GM21360 (cell line): ENCODE measurements around the gene DOCK3.
"Not testable (repeated sequence)": the region's sequence is repeated elsewhere in the genome, so short reads cannot be mapped to it uniquely, and the experiment has no call there.

Experiments used
- ATAC-seq: cut with Tn5 transposase; IDR thresholded peaks from one replicate; pipeline ENCODE4 v1.9.1; 2021; ENCODE audit warnings: mild to moderate bottlenecking, moderate library complexity; ENCODE audit not compliant: unreplicated experiment

Gene DOCK3

DNA sequence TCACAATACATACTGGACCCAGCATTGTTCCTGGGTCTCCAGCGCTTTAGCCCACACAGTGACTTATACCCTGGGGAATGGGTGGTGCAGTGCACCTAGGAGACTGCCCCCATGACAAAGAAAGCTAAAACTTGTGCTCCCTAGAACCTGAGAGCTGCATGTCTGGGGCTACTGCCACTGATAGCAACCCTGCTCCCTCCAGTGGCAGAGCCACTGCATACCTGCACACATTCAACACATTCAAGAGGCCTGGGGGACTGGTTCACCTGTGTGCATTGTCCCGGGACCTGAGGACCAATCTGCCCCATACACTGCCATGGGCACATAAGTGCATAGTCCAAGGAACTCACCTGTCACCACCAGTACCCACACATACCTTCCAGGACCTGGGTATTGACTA is 407.6 kb downstream of the DOCK3 start:
- ATAC-seq: no peak

DNA sequence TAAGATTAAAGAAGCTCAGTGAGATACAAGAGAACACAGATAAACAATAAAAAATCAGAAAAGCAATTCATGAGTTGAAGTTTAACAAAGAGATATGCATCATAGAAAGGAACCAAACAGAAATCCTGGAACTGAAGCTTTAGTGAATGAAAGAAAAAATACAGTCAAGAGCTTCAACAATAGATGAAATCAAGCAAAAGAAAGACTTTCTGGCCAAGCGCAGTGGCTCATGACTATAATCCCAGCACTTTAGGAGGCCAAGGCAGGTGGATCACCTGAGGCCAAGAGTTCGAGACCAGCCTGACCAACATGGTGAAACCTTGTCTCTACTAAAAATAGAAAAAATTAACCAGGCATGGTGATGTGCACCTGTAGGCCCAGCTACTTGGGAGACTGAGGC is 408.8 kb downstream of the DOCK3 start:
- ATAC-seq: no peak

DNA sequence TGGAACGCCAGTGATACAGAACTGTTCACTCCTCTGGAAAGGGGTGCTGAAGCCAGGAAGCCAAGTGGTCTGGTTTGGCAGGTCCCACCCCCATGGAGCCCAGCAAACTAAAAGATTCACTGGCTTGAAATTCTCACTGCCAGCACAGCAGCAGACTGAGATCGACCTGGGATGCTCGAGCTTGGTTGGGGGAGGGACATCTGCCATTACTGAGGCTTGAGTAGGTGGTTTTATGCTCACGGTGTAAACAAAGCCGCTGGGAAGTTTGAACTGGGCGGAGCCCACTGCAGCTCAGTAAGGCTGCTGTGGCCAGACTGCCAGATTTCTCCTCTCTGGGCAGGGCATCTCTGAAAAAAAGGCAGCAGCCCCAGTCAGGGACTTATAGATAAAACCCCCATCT is 417.4 kb downstream of the DOCK3 start:
- not testable (repeated sequence) for ATAC-seq

DNA sequence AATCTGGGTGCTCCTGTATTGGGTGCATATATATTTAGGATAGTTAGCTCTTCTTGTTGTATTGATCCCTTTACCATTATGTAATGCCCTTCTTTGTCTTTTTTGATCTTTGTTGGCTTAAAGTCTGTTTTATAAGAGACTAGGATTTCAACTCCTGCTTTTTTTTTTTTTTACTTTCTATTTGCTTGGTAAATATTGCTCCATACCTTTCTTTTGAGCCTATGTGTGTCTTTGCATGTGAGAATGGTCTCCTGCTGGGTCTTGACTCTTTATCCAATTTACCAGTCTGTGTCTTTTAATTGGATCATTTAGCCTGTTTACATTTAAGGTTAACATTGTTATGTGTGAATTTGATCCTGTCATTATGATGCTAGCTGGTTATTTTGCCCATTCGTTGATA is 420.1 kb downstream of the DOCK3 start:
- ATAC-seq: not testable (repeated sequence)

DNA sequence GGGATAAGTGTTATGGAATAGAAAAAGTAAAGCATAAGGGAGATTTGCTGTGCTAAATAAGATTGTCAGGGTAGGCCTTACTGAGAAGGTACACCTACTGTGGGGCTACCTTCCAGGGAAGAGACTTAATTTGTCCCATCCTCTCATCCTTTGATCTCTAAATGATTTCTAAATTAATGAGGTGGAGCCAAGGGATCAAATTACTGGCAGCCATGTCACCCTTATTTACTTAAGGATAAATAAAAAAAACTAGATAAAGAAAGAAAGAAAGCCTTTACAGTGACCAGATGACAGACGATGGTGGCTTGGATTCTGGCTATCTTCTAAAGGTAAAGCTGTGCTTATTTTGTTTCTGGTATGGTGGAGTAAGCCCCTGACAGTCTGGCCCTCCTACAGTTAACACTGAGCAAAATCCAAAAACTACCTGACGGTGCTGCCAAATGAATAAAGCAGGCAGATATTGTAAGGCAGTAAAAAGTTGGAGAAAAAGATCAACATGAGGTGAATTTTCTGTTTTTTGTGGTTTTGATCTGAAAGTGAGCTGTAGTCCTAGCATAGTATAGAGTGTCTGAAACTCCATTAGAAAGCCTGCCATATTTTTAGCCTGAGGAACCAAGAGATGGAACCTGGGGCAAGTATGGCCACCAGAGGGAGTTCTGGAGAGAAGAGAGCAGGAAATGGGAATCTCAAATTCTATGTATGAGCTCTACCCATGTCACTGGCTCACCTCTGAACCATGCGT is 425.2 kb downstream of the DOCK3 start:
- ATAC-seq: no peak

DNA sequence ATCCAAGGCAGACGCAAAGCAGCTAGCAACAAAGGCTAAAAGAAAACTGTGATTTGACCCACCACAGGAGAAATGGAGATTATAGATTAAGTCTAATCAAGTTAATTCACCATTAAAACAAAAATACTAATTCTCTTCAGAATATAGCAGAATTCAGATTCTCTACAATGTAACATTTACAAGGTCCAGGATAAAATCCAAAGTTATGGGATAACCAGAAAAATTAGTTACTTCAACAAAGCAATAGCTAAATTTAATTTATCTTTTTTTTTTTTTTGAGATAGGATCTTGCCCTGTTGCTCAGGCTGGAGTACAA is 425.8 kb downstream of the DOCK3 start:
- ATAC-seq: no peak

DNA sequence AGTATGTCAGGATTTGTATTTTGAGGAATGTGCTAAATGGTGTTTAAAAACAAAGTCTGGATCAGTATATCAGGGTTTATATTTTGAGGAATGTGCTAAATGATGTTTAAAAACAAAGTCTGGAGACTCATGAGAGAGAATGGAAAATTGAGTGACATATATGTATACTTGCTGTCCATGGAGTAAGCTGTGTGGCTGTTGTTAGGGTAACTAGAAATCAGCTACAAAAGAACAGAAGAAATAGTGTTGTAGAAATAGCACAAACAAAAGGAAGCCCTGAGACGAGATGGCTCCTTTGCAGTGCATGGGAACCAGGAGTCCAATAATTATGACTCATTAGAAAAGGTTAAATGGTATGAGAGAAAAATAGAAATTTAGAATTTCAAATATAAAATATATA is 427.7 kb downstream of the DOCK3 start:
- ATAC-seq: no peak

DNA sequence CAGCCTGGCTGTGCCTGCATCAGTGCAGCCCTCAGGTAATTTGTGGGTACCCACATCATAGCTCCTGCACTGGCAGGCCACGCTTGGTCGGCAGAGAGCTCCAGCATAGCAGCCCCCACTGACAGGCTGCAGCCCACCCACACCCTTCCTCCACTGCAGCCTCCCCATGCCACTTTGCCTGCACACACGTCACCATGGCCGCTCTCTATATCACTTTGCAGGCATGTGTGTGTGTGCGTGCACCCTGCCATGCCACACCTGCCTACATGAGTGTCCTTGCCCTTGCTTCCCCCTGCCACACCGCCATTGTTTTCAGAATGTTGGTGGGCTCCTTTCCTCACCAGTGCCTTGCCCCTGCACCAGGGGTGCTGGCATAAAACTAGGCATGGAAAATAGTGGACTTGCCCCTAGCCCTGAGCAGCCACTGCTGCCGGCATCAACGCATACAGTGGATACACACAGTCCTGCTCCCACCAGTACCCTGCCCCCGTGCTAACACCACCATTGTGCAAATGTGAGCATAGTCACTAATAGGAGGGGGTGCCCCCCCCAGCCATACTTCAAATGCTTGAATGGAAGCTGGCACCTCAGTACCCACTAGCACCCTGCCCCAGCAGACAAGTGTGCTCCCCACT is 431.6 kb downstream of the DOCK3 start:
- no peak for ATAC-seq

DNA sequence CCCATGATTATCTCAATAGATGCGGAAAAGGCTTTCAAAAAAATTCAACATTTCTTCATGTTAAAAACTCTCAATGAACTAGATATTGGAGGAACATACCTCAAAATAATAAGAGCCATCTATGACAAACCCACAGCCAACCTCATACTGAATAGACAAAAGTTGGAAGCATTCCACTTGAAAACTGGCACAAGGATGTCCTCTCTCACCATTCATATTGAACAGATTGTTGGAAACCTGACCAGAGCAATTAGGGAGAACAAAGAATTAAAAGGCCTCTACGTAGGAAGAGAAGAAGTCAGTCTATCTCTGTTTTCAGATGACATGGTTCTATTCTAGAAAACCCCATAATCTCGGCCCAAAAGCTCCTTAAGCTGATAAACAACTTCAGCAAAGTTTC is 435.9 kb downstream of the DOCK3 start:
- no peak for ATAC-seq

DNA sequence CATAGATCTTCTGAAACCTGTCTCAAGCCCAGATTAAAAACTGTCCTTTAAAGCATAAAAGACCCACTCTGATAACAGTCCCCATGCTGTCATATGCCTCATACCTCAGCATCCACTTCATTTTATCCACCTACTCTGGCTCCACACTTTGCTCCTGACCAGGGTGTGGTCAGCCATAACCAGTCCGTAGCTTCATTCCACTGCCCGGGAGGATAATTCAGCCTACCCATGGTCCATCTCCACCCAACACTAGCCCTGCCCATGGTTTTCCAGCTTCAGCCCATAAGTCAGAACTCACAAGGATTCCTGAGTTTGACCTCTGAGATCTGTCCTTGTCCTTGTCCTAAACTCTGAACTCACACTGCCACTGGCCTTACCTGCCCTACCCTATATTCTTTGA is 448.2 kb downstream of the DOCK3 start:
- no peak for ATAC-seq

DNA sequence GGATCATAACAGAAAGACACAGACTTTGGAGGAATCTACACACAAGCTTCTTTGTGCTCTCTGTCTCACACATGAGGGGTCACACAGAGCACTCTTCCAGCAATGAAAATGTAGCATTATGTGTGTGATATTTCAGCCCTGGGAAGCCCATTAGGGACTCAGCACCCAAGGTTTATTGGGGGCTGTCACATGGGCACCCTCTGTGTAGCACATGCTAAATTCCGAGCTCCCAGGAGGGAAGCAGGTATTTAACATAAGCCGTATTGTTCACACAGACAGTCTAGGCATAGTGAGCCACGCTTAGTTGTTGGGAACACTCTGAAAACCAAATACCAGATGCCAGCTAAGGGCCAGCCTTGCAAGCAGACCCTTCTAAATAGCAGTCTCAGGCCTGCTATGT is 448.8 kb downstream of the DOCK3 start:
- ATAC-seq: no peak

DNA sequence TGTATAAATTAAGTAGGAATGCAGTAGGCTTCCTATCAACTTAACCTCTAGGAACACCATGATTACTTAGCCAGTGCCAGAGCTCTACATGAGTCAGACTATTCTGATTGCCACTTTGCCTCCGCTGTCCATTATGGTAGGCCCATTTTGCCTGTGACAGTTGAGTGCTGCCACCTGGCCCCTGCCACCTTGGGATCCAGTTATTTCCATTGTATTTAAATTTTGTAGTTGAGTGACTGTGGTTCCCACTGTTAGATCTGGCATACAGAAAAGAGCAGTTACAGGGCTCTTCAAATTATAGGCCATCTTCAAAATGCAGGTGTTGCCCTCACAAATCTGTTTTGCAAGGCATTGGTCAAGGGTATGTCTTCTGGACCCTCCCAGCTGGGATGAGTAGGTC is 456.9 kb downstream of the DOCK3 start:
- ATAC-seq: not testable (repeated sequence)

DNA sequence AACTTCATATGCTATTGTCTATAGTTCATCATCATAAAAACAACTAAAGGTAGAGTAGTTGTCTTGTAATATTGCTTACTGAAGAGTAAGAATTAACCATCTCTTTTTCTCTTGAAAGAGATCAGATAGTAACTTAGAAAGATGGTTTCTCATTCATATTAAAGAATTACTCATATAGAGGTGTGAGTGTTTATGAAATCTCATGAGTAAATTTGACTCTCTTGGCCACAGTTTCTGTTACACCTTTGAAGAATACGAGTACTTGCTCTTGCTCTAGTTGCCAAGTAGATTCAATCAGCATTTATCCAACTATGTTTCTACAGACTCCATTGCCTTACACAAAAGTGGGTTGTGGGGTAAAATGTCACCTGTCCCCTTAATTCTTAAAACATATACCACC is 463.0 kb downstream of the DOCK3 start:
- no peak for ATAC-seq

DNA sequence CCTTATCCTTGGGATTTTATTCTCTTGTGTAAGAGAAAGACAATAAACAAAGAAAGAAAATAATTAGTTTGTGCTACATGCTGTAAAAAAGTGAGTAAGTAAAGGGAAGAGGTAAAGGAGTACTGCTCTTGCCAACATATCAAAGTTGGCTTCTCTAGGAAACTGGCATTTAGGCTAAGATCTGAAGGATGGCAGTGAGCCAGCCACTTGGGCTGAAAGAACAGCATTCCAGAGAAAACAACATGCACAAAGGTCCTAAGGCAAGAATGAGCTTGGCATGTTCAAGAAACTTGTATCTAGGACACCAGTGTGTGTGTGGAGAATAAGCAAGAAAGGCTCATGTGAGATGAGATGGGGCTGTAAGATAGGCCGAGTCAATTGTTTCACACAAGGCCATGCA is 464.9 kb downstream of the DOCK3 start:
- ATAC-seq: no peak

DNA sequence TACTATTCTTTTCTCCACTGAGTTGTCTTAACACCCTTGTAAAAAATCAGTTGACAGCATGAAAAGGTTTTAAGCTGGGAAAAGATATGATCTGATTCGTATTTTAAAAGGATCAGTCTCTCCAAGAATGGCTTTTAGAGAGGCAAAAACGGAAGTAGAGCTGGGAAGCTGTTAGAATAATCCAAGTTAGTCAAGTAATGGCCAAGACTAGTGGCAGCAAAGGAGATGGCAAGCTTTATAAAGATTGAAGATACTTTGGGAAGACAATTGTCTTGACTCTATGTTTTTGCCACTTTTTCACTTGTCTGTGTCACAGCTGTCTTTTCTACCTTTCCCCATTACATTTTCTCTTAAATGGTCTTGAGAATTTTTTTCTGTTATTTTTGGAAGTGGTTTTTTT is 466.8 kb downstream of the DOCK3 start:
- no peak for ATAC-seq

DNA sequence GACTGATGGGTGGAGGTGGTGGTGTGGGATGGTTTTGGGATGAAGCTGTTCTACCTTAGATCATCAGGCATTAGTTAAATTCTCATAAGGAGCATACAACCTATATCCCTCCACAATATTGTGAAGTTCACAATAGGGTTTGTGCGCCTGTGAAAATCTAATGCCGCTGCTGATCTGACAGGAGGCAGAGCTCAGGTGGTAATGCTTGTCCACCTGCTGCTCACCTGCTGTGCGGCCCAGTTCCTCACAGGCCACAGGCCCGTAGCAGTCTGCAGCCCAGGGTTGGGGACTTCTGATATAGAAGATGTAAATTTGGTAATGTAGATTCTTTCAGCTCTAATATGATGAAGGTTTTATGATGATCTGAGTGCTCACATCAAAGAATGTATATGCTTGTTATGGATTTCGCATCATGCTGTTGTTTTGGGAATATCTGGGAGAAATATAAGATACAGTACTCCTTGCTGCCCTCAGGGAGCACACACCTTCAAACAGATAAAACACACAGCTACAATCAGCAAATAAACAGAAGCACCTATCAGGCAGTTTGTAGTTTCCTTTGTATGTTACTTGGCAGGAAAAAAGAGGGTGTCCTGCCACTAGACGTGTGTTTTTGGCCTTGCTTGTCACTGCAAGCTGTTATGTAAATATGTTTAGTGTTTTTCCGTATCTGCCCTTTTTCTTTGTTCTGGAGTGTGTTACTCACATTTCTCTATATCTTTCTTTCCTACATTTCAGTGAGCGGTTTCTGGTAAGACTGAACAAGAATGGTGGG is 471.3 kb downstream of the DOCK3 start:
- no peak for ATAC-seq

DNA sequence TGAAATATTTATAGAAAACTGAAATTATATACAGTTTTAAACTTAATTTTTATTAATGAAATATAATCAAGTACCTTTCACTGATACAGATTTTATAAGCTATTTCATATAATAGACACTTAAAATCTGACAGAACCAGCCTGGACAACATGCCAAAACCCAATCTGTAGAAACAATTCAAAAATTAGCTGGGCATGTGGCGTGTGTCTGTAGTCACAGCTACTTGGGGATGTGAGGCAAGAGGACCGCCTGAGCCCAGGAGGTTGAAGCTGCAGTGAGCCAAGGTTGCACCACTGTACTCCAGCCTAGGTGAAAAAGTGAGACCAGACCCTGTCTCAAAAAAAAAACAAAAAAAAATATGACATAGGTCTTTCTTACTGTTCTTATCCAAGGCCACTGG is 472.1 kb downstream of the DOCK3 start:
- no peak for ATAC-seq

DNA sequence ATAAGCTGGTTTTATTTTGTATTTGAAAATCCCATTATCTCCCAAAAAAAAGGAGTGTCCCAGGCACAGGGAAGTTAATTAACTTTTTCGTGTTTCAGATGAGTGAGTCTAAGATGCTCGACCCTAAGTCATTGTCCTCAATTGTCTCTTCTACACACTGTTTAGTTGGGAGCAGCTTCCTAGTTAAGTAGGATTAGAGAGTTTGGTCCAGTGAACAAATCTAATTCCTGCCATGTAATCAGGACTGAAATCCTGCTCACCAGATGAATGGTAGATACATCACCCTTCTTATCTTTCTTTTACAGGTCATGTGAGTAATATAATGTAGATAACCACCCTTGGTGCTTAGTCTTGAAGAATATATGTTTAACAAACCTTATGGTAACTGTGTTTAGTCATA is 481.4 kb downstream of the DOCK3 start:
- no peak for ATAC-seq

DNA sequence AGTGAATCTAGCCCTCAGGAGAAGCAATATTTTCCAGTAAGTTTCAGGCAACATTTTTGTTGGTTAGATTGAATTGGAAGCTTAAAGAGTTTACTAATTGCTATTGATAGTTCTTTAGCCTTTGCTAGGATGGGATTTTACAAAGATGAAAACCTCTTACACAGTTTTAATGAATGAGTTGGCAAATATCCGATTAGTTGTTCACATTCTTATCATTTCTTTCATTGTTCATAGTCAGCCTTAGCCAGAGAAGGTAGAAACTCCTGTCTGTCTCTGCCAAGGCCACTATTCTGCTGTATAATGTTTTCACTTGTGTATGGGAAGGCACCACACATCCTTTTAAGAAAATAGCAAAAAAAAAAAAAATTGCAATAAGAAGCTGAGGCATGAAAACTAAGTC is 488.3 kb downstream of the DOCK3 start:
- ATAC-seq: no peak

DNA sequence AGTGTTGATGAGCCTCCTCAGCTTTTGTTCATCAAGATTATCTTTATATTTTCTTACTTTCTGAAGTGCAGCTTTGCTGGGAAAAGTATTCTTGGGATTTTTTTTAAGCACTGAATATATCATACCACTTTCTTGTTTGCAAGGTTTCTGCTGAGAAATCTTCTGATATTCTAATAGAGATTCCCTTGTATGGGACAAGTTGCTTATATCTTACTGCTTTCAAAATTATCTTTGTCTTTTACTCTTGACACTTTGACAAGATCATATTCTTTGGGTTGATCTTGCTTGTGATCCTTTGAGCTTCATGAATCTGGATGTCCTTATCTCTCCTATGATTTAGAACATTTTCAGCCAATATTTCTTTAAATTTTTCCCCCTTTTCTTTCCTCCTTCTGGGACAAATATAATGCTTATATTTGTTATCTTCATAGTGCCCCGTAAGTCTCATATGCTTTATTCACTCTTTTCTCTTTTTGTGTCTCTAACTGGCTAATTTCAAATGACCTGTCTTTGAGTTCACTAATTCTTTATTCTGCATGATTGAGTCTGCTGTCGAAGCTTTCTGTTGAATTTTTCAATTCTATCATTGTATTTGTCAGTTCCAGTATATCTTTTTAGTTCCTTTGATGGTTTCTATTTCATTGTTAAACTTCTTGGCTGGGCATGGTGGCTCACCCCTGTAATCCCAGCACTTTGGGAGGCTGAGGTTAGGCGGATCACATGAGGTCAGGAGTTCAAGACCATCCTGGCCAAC is 499.0 kb downstream of the DOCK3 start:
- ATAC-seq: no peak

DNA sequence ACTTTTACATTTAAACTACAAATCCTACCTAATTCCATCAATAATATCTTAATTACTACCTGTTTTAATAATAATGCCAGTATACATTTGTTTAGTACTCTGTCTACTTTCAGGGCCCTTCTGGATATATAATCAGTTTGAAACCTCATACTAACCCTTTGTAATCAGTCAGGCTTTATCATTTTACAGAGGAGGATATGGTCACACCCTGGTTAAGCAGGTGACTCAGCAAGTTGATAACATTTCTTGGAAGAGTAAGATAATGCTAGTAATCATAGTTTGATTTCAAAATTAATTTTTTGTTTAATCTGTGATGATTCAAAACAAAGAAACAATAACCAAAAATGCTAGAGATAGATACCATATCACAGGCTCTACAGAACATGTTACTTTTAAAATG is 502.2 kb downstream of the DOCK3 start:
- no peak for ATAC-seq

DNA sequence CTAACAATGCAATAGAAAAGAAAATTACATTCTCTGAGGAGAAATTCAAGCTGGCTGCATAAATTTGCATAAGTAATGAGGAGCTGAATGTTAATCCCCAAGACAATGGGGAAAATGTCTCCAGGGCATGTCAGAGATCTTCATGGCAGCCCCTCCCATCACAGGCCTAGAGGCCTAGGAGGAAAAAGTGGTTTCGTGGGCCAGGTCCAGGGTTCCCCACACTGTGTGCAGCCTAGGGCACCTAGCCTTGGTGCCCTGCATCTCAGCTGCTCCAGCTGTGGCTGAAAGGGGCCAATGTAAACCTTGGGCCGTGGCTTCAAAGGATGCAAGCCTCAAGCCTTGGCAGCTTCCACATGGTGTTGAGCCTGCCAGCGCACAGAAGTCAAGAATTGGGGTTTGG is 511.7 kb downstream of the DOCK3 start:
- not testable (repeated sequence) for ATAC-seq
